Stimulated activated CD4-positive, alpha-beta T cell treated with anti-CD3 and anti-CD28 coated beads, Interleukin-2, amount 100 ng/mL, for 48 hours (primary cell): ENCODE measurements around the gene IRF5.
"Not testable (repeated sequence)": the region's sequence is repeated elsewhere in the genome, so short reads cannot be mapped to it uniquely, and the experiment has no call there.

Experiments
- DNase-seq, 2 donors: peaks; one replicate each; pipeline ENCODE4 v3.0.0-alpha.2; 2020

The IRF5 gene

DNA sequence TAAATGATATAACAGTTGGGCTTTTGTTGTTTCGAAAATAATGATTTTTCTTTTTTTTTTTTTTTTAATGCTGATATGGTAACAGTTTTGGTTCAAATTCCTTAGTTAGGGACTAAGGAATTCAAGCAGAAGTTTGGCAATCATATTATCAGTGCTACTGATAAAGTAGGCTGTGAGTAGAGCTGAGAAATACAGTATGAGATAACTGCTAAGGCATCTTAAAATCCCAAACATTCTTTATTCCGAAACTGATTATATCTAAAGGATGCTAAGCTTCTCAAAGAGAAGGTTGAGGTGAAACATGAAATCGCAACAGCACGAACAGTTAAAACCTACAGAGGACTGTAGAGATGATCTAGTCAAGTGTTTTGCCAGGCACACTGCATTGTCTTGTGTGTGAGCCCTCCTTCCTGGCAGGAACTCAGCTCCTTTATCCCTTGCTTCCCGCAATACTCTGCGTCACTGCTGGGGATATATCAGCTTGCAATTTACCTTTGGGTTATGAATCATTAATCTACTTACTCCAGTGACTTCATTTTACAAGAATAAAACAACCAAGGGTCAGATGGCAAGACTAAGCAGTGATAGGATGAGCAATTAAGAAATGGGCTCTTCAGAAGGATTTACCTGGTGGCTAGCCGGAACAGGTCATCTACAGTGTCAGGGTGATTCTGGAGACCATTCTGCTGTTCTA, 36.7 kb downstream of the IRF5 start:
- DNase-seq: no peak

DNA sequence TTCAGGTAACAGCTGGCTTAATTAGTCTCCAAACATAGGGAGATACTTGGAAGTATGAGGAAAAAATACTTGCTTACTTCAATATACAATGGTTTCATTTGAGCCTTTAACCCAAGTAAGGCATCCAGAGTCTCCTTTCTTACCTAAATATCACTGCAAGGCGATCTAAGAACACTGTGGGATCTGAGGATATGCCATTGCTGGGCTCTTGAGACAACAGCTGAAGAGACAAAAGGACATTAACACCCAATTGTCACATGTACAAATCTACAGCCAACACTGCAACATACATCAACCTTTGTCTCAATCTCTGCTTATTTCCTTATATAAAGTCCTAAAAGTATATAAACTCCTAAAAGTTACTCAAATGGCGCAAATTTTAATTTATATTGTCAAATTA, 44.4 kb downstream of the IRF5 start:
- DNase-seq: no peak

DNA sequence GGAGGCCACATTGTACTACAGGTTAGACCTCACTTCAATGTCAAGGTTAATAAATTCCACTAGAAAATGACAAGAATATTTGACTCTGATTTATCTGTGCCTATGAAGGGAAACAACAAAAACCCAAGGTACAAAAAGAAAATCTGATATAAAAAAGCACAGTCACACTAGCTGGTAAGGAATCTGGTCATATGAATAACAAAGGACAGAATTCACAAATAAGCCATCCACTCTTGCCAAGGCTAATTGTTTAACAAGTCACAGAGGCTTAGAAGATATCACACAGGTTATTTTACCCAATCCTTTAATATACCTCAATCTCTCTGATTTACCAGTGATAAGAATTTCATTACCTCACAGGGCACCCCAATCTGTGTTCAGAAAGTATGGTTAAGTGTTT, 47.9 kb downstream of the IRF5 start:
- no peak for DNase-seq

GRCh38 chr7:128986609-128987008, 48.9 kb downstream of the IRF5 start:
- DNase-seq: no peak

- no peak for DNase-seq
Measured at GRCh38 chr7:128988372-128988771, 50.6 kb downstream of the IRF5 start.

- no peak for DNase-seq
Measured at GRCh38 chr7:128989961-128990360, 52.2 kb downstream of the IRF5 start.

- no peak for DNase-seq
Measured at GRCh38 chr7:128993419-128993818, 55.7 kb downstream of the IRF5 start.

- DNase-seq: not testable (repeated sequence)
Measured at GRCh38 chr7:128994560-128994959, 56.8 kb downstream of the IRF5 start.

- no peak for DNase-seq
Measured at GRCh38 chr7:128997181-128997580, 59.5 kb downstream of the IRF5 start.
